HFFc6 (cell line): ENCODE results near the gene ANP32E. TPM values are rescaled to one million over a fixed set of nuclear protein-coding genes. Genes with fewer than 3 reads are reported as not detected.

Experiments
- DNase-seq: peaks from one replicate; pipeline ENCODE4 v3.0.0-alpha.2; 2018
- H3K27ac Mint-ChIP-seq: 2 replicates; pipeline ENCODE4 v1.8.0; 2020; ENCODE audit warnings: mild to moderate bottlenecking, mixed read lengths
- H3K27me3 Mint-ChIP-seq: 2 replicates; pipeline ENCODE4 v1.8.0; 2021; ENCODE audit warnings: mild to moderate bottlenecking, moderate library complexity, mixed read lengths; ENCODE audit not compliant: insufficient read depth
- H3K36me3 Mint-ChIP-seq: 2 replicates; pipeline ENCODE4 v1.8.0; 2021; ENCODE audit warnings: low read depth, mixed read lengths
- H3K4me1 Mint-ChIP-seq: 2 replicates; pipeline ENCODE4 v1.8.0; 2020; ENCODE audit warnings: low read depth, mixed read lengths
- H3K4me3 Mint-ChIP-seq: 2 replicates; pipeline ENCODE4 v1.8.0; 2020; ENCODE audit warnings: mild to moderate bottlenecking, moderate library complexity, mixed read lengths
- H3K9me3 Mint-ChIP-seq: 2 replicates; pipeline ENCODE4 v1.8.0; 2020; ENCODE audit warnings: mild to moderate bottlenecking, mixed read lengths
- long read RNA-seq: library from polyadenylated mRNA; unstranded; transcript quantifications from one replicate; pipeline ENCODE4 v2.0.0, GENCODE V29; 2019
- total RNA-seq, 6 experiments: library from RNA; stranded (reverse); fragmentation: NEBNext Ultra II Directional; extraction: Animal tissue kit (Norgen Biotek cat#: 25700); gene quantifications; 2 replicates in 1 of 6; 3 replicates in 5 of 6; pipeline ENCODE4 v1.2.3, GENCODE V29; 2021
- TF ChIP-seq, protein P1 (sequence below): fragments of 200-600 bp; sonication (generic); IDR thresholded peaks from 2 replicates; pipeline ENCODE4 v1.5.0; 2021; ENCODE audit warnings: antibody characterized with exemption, mild to moderate bottlenecking

ANP32E gene
- total RNA-seq: 10 to 100 TPM; 33.9 to 67.3 (median 62.4) TPM
- long read RNA-seq, transcript ANP32E-208 (7 exons, 3,451 nt): major isoform, 17 of 93 reads
- long read RNA-seq, partial matches to known transcripts: 20 of 93 reads
- long read RNA-seq, other reads (novel, unspliced or antisense): 56 of 93 reads

DNA sequence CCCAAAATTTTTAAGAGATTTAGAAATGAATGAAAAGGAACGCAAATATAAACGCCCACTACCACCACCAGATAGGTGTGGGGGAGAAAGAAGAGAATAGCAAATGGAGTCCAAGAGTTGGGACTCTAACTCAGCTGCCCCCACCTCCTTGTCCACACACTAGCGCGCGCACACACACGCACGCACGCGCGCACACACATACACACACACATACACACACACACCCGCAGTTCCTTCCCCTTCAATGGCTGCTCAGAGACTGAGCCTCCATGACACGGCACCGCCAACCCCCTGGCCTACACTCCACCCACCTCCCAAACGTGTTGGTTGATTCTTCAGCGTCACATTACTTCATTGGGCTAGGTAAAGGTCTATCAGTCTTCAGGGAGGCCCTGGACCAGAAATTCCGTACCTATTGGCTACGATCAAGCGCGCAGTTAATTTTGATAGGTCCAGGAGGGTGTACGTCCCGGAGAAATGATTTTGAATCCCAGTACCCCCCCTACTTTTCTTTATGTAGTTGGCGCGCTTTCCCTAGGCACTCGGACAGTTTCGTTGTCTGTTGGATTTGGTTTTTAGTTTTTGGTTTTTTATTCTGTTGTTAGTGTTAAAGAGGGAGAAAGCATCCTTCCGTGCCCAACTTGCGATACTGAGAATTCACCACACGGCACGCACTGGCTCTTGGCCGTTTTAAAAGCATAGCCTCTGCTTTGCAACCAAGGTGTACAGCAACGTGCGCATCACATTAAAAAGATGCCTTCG lies at the start of gene ANP32E:
ANP32E (minus strand) TSS at position 261 of the 762 bp plus-strand sequence. CDS start 326 bp downstream, outside the sequence.
- TF ChIP-seq, protein P1, sequence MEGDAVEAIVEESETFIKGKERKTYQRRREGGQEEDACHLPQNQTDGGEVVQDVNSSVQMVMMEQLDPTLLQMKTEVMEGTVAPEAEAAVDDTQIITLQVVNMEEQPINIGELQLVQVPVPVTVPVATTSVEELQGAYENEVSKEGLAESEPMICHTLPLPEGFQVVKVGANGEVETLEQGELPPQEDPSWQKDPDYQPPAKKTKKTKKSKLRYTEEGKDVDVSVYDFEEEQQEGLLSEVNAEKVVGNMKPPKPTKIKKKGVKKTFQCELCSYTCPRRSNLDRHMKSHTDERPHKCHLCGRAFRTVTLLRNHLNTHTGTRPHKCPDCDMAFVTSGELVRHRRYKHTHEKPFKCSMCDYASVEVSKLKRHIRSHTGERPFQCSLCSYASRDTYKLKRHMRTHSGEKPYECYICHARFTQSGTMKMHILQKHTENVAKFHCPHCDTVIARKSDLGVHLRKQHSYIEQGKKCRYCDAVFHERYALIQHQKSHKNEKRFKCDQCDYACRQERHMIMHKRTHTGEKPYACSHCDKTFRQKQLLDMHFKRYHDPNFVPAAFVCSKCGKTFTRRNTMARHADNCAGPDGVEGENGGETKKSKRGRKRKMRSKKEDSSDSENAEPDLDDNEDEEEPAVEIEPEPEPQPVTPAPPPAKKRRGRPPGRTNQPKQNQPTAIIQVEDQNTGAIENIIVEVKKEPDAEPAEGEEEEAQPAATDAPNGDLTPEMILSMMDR: peak; percentile 50
- no peak within 1 kb of the TSS for H3K4me3 Mint-ChIP-seq
- H3K27me3 Mint-ChIP-seq: peaks cover 1% of the 10 kb centered on the region
- no peaks in the 10 kb centered on the region for H3K36me3 Mint-ChIP-seq
- DNase-seq: peak; percentile 100
- H3K27ac Mint-ChIP-seq: peak within 1 kb of the TSS; percentile 93
- H3K4me1 Mint-ChIP-seq: peaks cover 15% of the 10 kb centered on the region
- H3K9me3 Mint-ChIP-seq: no peaks in the 10 kb centered on the region

DNA sequence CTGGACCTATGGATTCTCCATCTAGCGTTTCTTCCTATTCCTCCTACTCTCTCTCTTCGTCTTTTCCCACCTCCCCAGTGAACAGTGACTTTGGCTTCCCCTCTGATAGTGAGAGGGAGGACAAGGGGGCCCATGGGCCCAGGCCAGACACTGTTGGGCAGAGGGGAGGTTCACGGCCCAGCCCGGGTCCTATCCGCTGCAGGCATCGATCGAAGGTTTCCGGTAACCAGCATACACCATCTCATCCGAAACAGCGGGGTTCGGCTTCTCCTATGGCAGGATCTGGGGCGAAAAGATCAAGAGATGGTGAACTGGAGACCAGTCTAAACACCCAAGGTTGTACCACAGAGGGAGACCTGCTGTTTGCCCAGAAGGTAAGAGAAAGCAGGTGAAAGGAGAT lies 47.3 kb upstream of the ANP32E start:
- Mint-ChIP-seq H3K9me3 (peaks cover 4% of the 10 kb centered on the region), H3K27me3 (no peaks in the 10 kb centered on the region; the same call in 1 of the 2 replicates), H3K36me3 (peaks cover 5% of the 10 kb centered on the region; the same call in 1 of the 2 replicates), H3K4me3 (peak overlapping the region; percentile 94), H3K27ac (peak overlapping the region; percentile 98), H3K4me1 (peaks cover 42% of the 10 kb centered on the region)
- DNase-seq: no peak
- TF ChIP-seq, protein P1: no peak

DNA sequence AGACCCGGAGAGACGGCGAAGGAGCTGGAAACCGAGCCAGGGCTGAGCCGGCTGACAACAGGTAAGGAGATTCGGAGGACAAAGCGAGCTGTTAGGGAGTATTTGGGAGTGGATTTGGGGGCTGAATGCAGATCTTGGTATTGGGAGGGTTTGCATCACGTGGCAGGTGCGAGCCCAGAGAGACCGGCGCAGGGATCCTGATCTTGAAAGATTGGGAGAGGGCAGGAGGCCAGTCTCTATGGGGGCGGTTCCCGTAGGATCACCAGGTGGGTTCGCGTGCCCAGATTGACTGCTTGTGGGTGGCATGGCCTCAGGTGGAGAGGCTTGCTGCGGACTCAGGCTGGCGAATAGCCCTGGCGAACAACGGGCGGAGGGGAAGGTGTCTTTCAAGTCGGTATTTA lies 46.6 kb upstream of the ANP32E start:
- Mint-ChIP-seq H3K4me3 (peak overlapping the region; percentile 94), H3K9me3 (peaks cover 4% of the 10 kb centered on the region), H3K4me1 (peaks cover 42% of the 10 kb centered on the region), H3K36me3 (peaks cover 5% of the 10 kb centered on the region; the same call in 1 of the 2 replicates), H3K27me3 (no peaks in the 10 kb centered on the region; the same call in 1 of the 2 replicates), H3K27ac (peak overlapping the region; percentile 98)
- TF ChIP-seq, protein P1: no peak
- DNase-seq: no peak

DNA sequence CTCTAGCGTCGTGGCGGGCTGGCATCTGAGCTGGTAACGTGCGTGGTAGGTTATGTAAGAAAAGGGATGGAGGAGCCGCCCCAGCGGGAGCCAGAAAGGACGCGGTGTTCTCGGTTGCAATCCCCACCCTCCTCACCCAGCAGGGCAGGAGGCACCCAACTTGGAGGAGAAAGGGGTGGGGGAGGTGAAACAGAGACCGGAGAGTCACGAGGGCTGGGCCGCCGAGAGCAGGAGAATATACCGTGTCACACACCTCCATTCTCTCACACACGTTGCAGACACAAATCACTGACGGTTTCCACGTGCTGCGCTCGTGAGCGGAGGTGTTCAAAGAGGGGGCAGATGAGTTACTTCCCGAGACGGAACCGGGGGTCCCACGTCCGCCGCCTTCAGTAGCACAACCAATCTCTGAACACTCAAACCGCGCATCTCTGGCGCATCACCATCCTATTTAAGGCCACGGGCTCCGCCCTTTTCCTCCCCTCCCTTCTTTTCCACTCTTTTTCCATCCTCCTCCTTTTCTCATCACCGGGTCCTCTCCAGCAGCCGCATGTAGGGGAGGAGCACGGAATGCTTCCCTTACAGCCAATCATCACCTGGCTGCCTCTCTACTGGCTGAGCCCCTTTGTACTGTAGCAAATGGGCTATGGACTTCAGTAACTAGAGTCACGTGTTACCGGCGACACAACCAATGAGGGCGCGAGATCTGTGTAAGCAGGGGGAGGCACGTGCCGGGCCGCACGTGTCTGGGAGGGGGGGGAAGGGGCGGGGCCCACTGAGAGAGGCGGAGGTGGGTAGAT lies 46.0 kb upstream of the ANP32E start, which contains the start of gene CIART:
CIART (plus strand) TSS at position 797 of the 800 bp plus-strand sequence. CDS start 714 bp downstream, outside the sequence.
- TF ChIP-seq, protein P1: no peak
- DNase-seq: peak; percentile 100
- no peaks in the 10 kb centered on the region; the same call in 1 of the 2 replicates for H3K27me3 Mint-ChIP-seq
- peaks cover 5% of the 10 kb centered on the region; the same call in 1 of the 2 replicates for H3K36me3 Mint-ChIP-seq
- H3K4me1 Mint-ChIP-seq: peaks cover 42% of the 10 kb centered on the region
- H3K9me3 Mint-ChIP-seq: peaks cover 4% of the 10 kb centered on the region
- peak within 1 kb of the TSS; percentile 94 for H3K4me3 Mint-ChIP-seq
- peak within 1 kb of the TSS; percentile 98 for H3K27ac Mint-ChIP-seq

DNA sequence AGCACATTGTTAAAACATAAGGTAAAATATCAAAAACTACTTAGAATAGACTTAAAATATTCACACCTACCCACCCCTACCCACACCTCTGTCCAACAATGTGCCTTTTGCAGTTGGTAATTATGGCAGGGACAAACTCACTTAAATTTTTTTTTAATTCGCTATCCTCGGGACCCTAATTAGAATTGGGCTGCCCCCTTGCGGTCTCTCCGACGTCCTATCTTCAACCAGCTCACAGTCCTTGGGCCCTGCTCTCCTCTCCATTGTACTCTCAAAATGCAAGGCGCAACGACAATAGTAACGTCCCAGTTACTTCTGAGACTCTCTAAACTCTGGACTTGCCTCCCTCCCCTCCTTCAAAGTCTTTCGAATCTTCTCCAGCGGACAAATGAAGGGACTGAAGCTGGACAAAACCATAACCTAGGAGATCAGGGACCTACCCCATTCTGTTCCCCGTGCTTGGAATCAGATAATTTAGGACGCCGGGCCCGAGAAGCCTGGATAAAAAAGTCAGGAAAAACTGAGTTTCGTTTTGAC lies 45.4 kb upstream of the ANP32E start:
- Mint-ChIP-seq H3K4me3 (peak overlapping the region; percentile 94), H3K27ac (peak overlapping the region; percentile 98), H3K36me3 (peaks cover 5% of the 10 kb centered on the region; the same call in 1 of the 2 replicates), H3K4me1 (peaks cover 42% of the 10 kb centered on the region), H3K9me3 (peaks cover 4% of the 10 kb centered on the region), H3K27me3 (no peaks in the 10 kb centered on the region; the same call in 1 of the 2 replicates)
- TF ChIP-seq, protein P1: peak; percentile 87
- DNase-seq: peak; percentile 62
